GM12878 (cell line): ENCODE data around the gene DIP2C. TPM values are rescaled to one million over a fixed set of nuclear protein-coding genes. Genes with fewer than 3 reads are reported as not detected.

Experiments used
- BMI1 ChIP-seq: fragments of 450-650 bp; IDR thresholded peaks from 2 replicates; pipeline ENCODE4 v1.6.1; 2016; ENCODE audit warnings: mild to moderate bottlenecking, moderate library complexity, borderline replicate concordance
- CHD4 ChIP-seq: fragments of 200-600 bp; sonication (generic); IDR thresholded peaks from 2 replicates; pipeline ENCODE4 v1.6.1; 2016; ENCODE audit warnings: mild to moderate bottlenecking
- CTCF ChIP-seq, 3 experiments: IDR thresholded peaks in 2 of 3; conservative IDR thresholded peaks in 1 of 3; 2 replicates each; pipeline ENCODE4 v1.5.1; 2011; ENCODE audit warnings: low read depth in 3 of 3, low read length in 3 of 3, mild to moderate bottlenecking in 3 of 3, control low read depth in 2 of 3, moderate library complexity in 2 of 3, inconsistent platforms in 1 of 3, mixed read lengths in 1 of 3; ENCODE audit not compliant: control insufficient read depth in 2 of 3, insufficient read depth in 1 of 3; ENCODE audit errors: extremely low read depth in 1 of 3
- CUX1 ChIP-seq: IDR thresholded peaks from 2 replicates; pipeline ENCODE4 v1.6.1; 2012; ENCODE audit warnings: improper control_type of control experiment, low read depth, low read length; ENCODE audit not compliant: insufficient replicate concordance
- MAX ChIP-seq: IDR thresholded peaks from 2 replicates; pipeline ENCODE4 v1.6.1; 2012; ENCODE audit warnings: low read depth, low read length, improper control_type of control experiment
- NFIC ChIP-seq: IDR thresholded peaks from 2 replicates; pipeline ENCODE4 v1.6.1; 2012; ENCODE audit warnings: low read depth, mild to moderate bottlenecking, inconsistent platforms, low read length, moderate library complexity
- RELA ChIP-seq: fragments of 450-650 bp; IDR thresholded peaks from 2 replicates; pipeline ENCODE4 v1.8.0; 2014; ENCODE audit warnings: borderline replicate concordance; ENCODE audit not compliant: partially characterized antibody
- SRF ChIP-seq, 2 experiments: IDR thresholded peaks; 2 replicates each; pipeline ENCODE4 v1.6.1; 2011; ENCODE audit warnings: low read depth in 2 of 2, low read length in 2 of 2, mild to moderate bottlenecking in 1 of 2, moderate library complexity in 1 of 2
- TBL1XR1 ChIP-seq: IDR thresholded peaks from 2 replicates; pipeline ENCODE4 v1.6.1; 2012; ENCODE audit warnings: low read depth, low read length, improper control_type of control experiment
- ZBTB11 ChIP-seq: fragments of 450-650 bp; formaldehyde crosslinking; IDR thresholded peaks from 2 replicates; pipeline ENCODE4 v1.5.0; 2022; ENCODE audit warnings: mild to moderate bottlenecking, missing genetic modification characterization
- ZNF384 ChIP-seq: IDR thresholded peaks from 2 replicates; pipeline ENCODE4 v1.6.1; 2012; ENCODE audit warnings: low read depth, mild to moderate bottlenecking, low read length, improper control_type of control experiment, borderline replicate concordance
- polyA plus RNA-seq, 11 experiments: library from polyadenylated mRNA; depleted of rRNA in 4 of 11; unstranded in 6 of 11; stranded (reverse) in 5 of 11; fragments of >200 nt; fragmentation: Nextera tagmentation in 4 of 11; fragmentation: Illumina TruSeq in 1 of 11; extraction: Ambion mirVana in 4 of 11; extraction: Trizol in 1 of 11; gene quantifications; 1 replicate in 1 of 11; 2 replicates in 10 of 11; pipeline versions ENCODE4 v1.2.1 to v1.2.3, GENCODE V29; 2011 to 2016; ENCODE audit warnings: inconsistent platforms in 2 of 11, missing spikeins in 2 of 11, low read depth in 1 of 11
- total RNA-seq, 4 experiments: library from RNA; depleted of rRNA in 3 of 4; stranded (reverse); fragments of >200 nt in 3 of 4; fragmentation: Illumina TruSeq in 1 of 4; extraction: Trizol in 1 of 4; gene quantifications; 2 replicates each; pipeline versions ENCODE4 v1.2.1 to v1.2.3, GENCODE V29; 2013 to 2021

Gene DIP2C
- total and polyA plus RNA-seq, 10 of the 15 experiments (the other 5 are each of a cell fraction or from before 2014, with no cell fraction given) = 0.01 to 0.10 (median 0.06) TPM

GRCh38 chr10:670038-670437, 19.4 kb downstream of the DIP2C start (continued):
- TF ChIP-seq ZBTB11 (CRISPR knock-in tag) = no peak
- no peak for TF ChIP-seq BMI1
- TF ChIP-seq ZNF384 = no peak
- TF ChIP-seq NFIC = no peak
- TF ChIP-seq CUX1 = no peak
- TF ChIP-seq MAX = no peak
- TF ChIP-seq CTCF (IDR thresholded peaks at IDR 0.05 in 2 of 3, conservative IDR thresholded peaks at IDR 0.05 in 1 of 3; ENCODE audit: control insufficient read depth in 2 of 3, extremely low read depth in 1 of 3, insufficient read depth in 1 of 3, low read depth in 3 of 3, low read length in 3 of 3) = no peak
- no peak for TF ChIP-seq CHD4
- no peak for TF ChIP-seq RELA
- TF ChIP-seq SRF (IDR thresholded peaks at IDR 0.05; ENCODE audit: low read depth in 2 of 2, low read length in 2 of 2) = no peak
- TF ChIP-seq TBL1XR1 = no peak
